Left lung (tissue), 10 donors: ENCODE data around the gene OVCA2. TPM values are rescaled to one million over a fixed set of nuclear protein-coding genes. Genes with fewer than 3 reads are reported as not detected.

ENCODE experiments used
- ATAC-seq: fragments of 200-7000 bp; cut with Tn5 transposase; one replicate; pipeline ENCODE4 v1.9.1; 2020; ENCODE audit warnings: moderate library complexity
- DNase-seq, 4 donors: peaks; one replicate each; pipeline ENCODE4 v3.0.0-alpha.2; 2013 to 2020
- H3K27ac ChIP-seq, 2 donors: fragments of 200-600 bp; sonication (generic) in 1 of 2; one replicate each; pipeline versions ENCODE4 v1.5.0 to v1.8.0; 2020 to 2021
- H3K27me3 ChIP-seq, 2 donors: fragments of 200-600 bp; sonication (generic) in 1 of 2; one replicate each; pipeline versions ENCODE4 v1.5.0 to v1.8.0; 2020 to 2021
- H3K36me3 ChIP-seq, 2 donors: fragments of 200-600 bp; sonication (generic) in 1 of 2; one replicate each; pipeline versions ENCODE4 v1.5.0 to v1.8.0; 2020 to 2021
- H3K4me1 ChIP-seq, 2 donors: fragments of 200-600 bp; one replicate each; pipeline ENCODE4 v1.8.0; 2021
- H3K4me3 ChIP-seq, 2 donors: fragments of 200-600 bp; sonication (generic) in 1 of 2; one replicate each; pipeline versions ENCODE4 v1.5.0 to v1.8.0; 2020 to 2021; ENCODE audit warnings: mild to moderate bottlenecking in 1 of 2
- H3K9me3 ChIP-seq, 2 donors: fragments of 200-600 bp; sonication (generic) in 1 of 2; one replicate each; pipeline versions ENCODE4 v1.5.0 to v1.8.0; 2020 to 2021
- intact Hi-C, 2 donors: fragments of 100-400 bp; cut with DNase I; formaldehyde crosslinking; loops; one replicate each; pipeline versions ENCODE4 v1.11.2 to v1.14.2; 2022
- polyA plus RNA-seq, 6 donors: library from polyadenylated mRNA; unstranded; fragments of 120-200 nt; gene quantifications; one replicate each; pipeline ENCODE4 v1.2.1, GENCODE V29; 2013; ENCODE audit not compliant: insufficient read length in 6 of 6
- total RNA-seq, 2 donors: library from RNA; stranded (reverse); fragmentation: NEBNext Ultra II Directional; extraction: Animal tissue kit (Norgen Biotek cat#: 25700); gene quantifications; one replicate each; pipeline ENCODE4 v1.2.1, GENCODE V29; 2021
- TF ChIP-seq, protein P1 (sequence below), 2 donors: fragments of 200-600 bp; sonication (generic) in 1 of 2; IDR thresholded peaks; one replicate each; pipeline versions ENCODE4 v1.5.0 to v1.8.0; 2021; ENCODE audit warnings: antibody characterized with exemption in 2 of 2
- donor health status: DM: no; HTN: yes; CAD: no.
- donor health status: DM: no; HTN: no; CAD: no.

The OVCA2 gene
- total and polyA plus RNA-seq, 8 donors = 8.1 to 28.7 (median 11.2) TPM

DNA sequence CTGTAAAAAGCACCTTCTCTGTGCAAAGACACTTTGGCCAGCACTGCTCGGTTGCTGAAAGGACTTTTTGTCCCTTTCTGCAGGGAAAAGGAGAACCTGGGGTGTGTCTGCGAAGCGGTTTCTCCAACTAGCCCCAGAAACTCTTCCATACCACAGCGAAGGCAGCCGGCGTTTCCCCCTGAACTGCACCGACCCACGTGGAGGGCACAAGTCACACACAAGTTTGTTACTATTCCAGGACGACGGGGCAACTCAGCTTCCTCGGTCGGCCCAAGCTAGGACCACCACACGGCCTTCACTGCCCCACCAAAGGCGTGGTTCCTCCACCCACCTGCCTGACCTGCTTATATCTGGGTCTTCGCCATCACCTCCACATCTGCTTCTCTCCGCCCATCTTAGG lies 18.6 kb upstream of the OVCA2 start:
- DNase-seq = no peak
- peak overlapping the region in 1 of 2 donors; percentile 51 for H3K4me3 ChIP-seq
- H3K27me3 ChIP-seq = peaks cover 20 to 92% of the 10 kb centered on the region in 2 donors
- H3K4me1 ChIP-seq = peaks cover 14 to 37% of the 10 kb centered on the region in 2 donors
- H3K36me3 ChIP-seq = no peaks in the 10 kb centered on the region
- TF ChIP-seq, protein P1, sequence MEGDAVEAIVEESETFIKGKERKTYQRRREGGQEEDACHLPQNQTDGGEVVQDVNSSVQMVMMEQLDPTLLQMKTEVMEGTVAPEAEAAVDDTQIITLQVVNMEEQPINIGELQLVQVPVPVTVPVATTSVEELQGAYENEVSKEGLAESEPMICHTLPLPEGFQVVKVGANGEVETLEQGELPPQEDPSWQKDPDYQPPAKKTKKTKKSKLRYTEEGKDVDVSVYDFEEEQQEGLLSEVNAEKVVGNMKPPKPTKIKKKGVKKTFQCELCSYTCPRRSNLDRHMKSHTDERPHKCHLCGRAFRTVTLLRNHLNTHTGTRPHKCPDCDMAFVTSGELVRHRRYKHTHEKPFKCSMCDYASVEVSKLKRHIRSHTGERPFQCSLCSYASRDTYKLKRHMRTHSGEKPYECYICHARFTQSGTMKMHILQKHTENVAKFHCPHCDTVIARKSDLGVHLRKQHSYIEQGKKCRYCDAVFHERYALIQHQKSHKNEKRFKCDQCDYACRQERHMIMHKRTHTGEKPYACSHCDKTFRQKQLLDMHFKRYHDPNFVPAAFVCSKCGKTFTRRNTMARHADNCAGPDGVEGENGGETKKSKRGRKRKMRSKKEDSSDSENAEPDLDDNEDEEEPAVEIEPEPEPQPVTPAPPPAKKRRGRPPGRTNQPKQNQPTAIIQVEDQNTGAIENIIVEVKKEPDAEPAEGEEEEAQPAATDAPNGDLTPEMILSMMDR (IDR thresholded peaks at IDR 0.05) = no peak
- H3K27ac ChIP-seq = no peak overlapping the region
- no peak for ATAC-seq
- intact Hi-C loops = no loop called here
- H3K9me3 ChIP-seq = no peaks in the 10 kb centered on the region

DNA sequence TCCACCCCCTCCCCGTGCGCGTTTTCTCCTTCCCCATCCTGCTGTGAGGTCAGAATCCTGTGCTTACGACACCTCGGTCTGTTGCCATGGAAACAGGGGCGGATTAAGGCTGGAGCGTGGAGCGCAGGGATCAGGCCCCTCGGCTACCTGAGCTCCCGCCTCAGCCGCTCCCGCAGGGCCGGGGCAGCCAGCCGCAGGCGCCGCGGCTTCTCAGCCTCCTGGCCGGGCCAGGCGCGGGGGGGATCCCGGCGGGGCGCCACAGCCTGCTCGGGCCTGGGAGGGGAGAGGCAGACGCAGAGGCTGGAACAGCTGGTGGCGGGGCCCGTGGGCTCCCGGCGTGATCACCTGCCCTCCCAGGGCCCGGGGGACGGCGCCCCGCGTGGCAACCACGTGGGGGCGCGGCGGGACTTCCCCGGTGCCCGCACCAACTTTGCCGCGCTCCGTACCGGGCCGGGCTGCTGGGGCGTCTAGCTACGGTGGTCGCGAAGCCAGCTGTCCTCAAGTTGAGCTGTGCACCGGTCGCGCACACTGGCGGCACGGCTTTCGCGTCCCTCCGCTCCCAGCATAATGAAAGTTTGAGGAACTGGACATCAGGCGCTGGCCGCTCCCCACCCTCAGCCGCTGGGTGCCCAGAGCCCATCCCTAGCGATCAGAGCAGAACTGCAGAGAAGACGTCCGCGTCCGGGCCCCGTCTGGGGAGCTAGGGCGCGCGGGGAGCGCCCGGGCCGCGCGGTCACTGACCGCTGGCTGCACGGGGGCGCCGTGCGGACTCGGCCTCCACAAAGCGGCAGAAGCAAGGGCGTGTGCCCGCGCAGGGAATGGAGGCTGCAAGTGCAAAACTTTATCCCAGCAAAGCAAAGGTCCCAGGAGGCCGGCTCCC lies 17.9 kb upstream of the OVCA2 start:
- no peaks in the 10 kb centered on the region for H3K36me3 ChIP-seq
- H3K9me3 ChIP-seq = no peaks in the 10 kb centered on the region
- DNase-seq = peak in 3 of 4 donors; percentile 65 to 83 (median 83)
- ATAC-seq = peak; percentile 16
- peaks cover 20 to 92% of the 10 kb centered on the region in 2 donors for H3K27me3 ChIP-seq
- intact Hi-C loops = no loop called here
- H3K4me1 ChIP-seq = peaks cover 14 to 37% of the 10 kb centered on the region in 2 donors
- H3K27ac ChIP-seq = no peak overlapping the region
- H3K4me3 ChIP-seq = peak overlapping the region; percentile 42 to 51
- TF ChIP-seq, protein P1 (IDR thresholded peaks at IDR 0.05) = no peak

DNA sequence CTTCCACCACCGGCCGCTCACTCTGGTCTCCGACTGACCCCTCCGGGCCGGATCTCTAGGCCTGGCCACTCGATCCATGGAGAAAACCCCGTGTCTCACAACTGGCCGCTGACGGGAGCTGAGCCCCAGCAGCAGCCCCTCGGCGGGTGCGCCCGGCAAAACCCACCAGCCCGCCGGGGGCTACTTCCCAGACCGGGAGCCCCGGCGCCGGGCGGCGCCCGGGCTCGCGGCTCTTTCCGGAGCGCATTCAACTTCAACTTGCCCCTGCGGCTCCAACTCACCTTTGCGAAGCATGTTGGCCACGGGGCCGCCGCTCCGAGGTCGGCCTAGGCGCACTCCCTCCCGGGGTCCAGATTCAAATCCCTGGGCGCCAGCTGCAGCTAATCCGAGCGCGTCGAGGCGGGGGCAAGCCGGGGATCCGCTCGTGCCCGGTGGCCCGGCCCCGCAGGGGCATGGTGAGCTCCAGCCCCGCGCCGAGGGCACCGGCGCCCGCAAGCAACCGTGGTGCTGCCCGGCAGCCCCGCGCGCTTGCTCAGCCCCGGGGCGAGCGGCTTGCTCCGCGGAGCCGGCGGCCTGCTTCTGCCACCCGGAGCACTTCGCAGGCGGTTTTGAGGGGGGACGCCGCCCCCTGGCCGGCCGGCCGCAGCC lies 17.1 kb upstream of the OVCA2 start:
- intact Hi-C loops = loop anchor here in 1 of 2 donors (5.0 kb wide), 1 partner anchor 117 kb away; no protein-coding TSS in a partner anchor
- H3K27me3 ChIP-seq = peaks cover 20 to 95% of the 10 kb centered on the region in 2 donors
- H3K27ac ChIP-seq = no peak overlapping the region
- no peaks in the 10 kb centered on the region for H3K36me3 ChIP-seq
- H3K9me3 ChIP-seq = no peaks in the 10 kb centered on the region
- H3K4me1 ChIP-seq = peaks cover 14 to 37% of the 10 kb centered on the region in 2 donors
- no peak for DNase-seq
- no peak for ATAC-seq
- TF ChIP-seq, protein P1 (IDR thresholded peaks at IDR 0.05) = no peak
- peak overlapping the region; percentile 42 to 51 for H3K4me3 ChIP-seq

DNA sequence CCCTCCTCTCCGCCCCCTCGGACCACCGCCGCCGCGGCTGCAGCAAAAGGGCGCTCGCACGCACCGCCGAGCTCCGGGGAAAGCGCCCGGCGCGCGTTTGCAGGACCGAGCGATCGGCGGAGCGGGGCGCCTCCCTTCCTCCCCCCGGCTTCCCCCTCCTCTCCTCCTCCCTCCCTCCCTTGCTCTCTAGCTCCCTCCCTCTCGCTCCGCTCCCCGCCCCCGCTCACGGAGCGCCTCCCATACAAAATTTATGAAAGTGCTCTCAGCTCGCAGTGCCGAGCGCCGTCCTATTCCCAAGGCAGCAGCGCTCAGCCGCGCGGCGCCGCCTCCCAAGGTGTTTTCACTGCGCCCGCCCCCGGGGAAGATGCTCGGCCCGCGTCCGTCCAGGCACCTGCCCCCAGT lies 16.6 kb upstream of the OVCA2 start, which contains the start of gene RTN4RL1:
RTN4RL1 (minus strand) TSS at position 115 of the 402 bp plus-strand sequence. CDS start 469 bp downstream, outside the sequence.
- Histone ChIP-seq H3K9me3 (no peaks in the 10 kb centered on the region), H3K36me3 (no peaks in the 10 kb centered on the region), H3K4me1 (peaks cover 14 to 37% of the 10 kb centered on the region in 2 donors), H3K4me3 (peak within 1 kb of the TSS; percentile 42 to 51), H3K27me3 (peaks cover 20 to 95% of the 10 kb centered on the region in 2 donors), H3K27ac (no peak within 1 kb of the TSS)
- intact Hi-C loops = loop anchor here in 1 of 2 donors (5.0 kb wide), 1 partner anchor 118 kb away; no protein-coding TSS in a partner anchor
- TF ChIP-seq, protein P1 (IDR thresholded peaks at IDR 0.05) = no peak
- peak in 3 of 4 donors; percentile 57 to 90 (median 76) for DNase-seq
- peak; percentile 65 for ATAC-seq
